Measurements from ENCODE around the gene JPH3. TPM values are rescaled to one million over a fixed set of nuclear protein-coding genes. Genes with fewer than 3 reads are reported as not detected.

JPH3 gene
- total and polyA plus RNA-seq, 3 donors from 2014 or later: 3.2 to 8.7 (median 8.3) TPM

- no peaks in the 10 kb centered on the region for H3K27me3 ChIP-seq
- TF ChIP-seq POLR2A (IDR thresholded peaks at IDR 0.05) (no peak), CTCF (IDR thresholded peaks at IDR 0.05) (no peak)
- no peaks in the 10 kb centered on the region for H3K9me3 ChIP-seq
- H3K4me3 ChIP-seq: peak overlapping the region; percentile 36 to 39
- DNase-seq: no peak
- no peaks in the 10 kb centered on the region for H3K4me1 ChIP-seq
- no peaks in the 10 kb centered on the region for H3K36me3 ChIP-seq (ENCODE audit: low read depth, missing control alignments)
- 0 to 1% methylated on average over 14 to 78 of the region's 97 CpGs for WGBS, 2 donors
- intact Hi-C loops (cut with DNase I; ENCODE audit: low total_unique reads): no loop called here
- H3K27ac ChIP-seq: no peak overlapping the region
Measured at GRCh38 chr16:87602821-87603683, 744 bp downstream of the JPH3 start.

- Histone ChIP-seq H3K4me3 (peak overlapping the region in 1 of 2 donors; percentile 39), H3K4me1 (no peaks in the 10 kb centered on the region), H3K27me3 (no peaks in the 10 kb centered on the region), H3K36me3 (ENCODE audit: low read depth, missing control alignments) (no peaks in the 10 kb centered on the region), H3K9me3 (no peaks in the 10 kb centered on the region), H3K27ac (no peak overlapping the region)
- 7 to 9% methylated on average over 15 to 44 of the region's 44 CpGs for WGBS, 2 donors
- intact Hi-C loops (cut with DNase I; ENCODE audit: low total_unique reads): no loop called here
- TF ChIP-seq CTCF (IDR thresholded peaks at IDR 0.05) (no peak), POLR2A (IDR thresholded peaks at IDR 0.05) (no peak)
- DNase-seq: no peak
Measured at GRCh38 chr16:87603684-87604633, 1.7 kb downstream of the JPH3 start.

- Histone ChIP-seq H3K4me1 (no peaks in the 10 kb centered on the region), H3K27me3 (no peaks in the 10 kb centered on the region), H3K27ac (no peak overlapping the region), H3K36me3 (ENCODE audit: low read depth, missing control alignments) (no peaks in the 10 kb centered on the region), H3K9me3 (no peaks in the 10 kb centered on the region), H3K4me3 (no peak overlapping the region)
- no peak for TF ChIP-seq POLR2A (IDR thresholded peaks at IDR 0.05)
- TF ChIP-seq CTCF (IDR thresholded peaks at IDR 0.05): no peak
- 50 to 62% methylated on average over 12 to 22 of the region's 22 CpGs for WGBS, 2 donors
- intact Hi-C loops (cut with DNase I; ENCODE audit: low total_unique reads): no loop called here
- no peak for DNase-seq
Measured at GRCh38 chr16:87604634-87605111, 2.4 kb downstream of the JPH3 start.

- Histone ChIP-seq H3K36me3 (ENCODE audit: low read depth, missing control alignments) (no peaks in the 10 kb centered on the region), H3K4me3 (no peak overlapping the region), H3K9me3 (no peaks in the 10 kb centered on the region), H3K4me1 (no peaks in the 10 kb centered on the region), H3K27me3 (no peaks in the 10 kb centered on the region), H3K27ac (no peak overlapping the region)
- no peak for DNase-seq
- TF ChIP-seq CTCF (IDR thresholded peaks at IDR 0.05): no peak
- no peak for TF ChIP-seq POLR2A (IDR thresholded peaks at IDR 0.05)
- WGBS, 2 donors: 85 to 88% methylated on average over 19 of the region's 19 CpGs
- intact Hi-C loops (cut with DNase I; ENCODE audit: low total_unique reads): no loop called here
Measured at GRCh38 chr16:87607223-87607622, 4.9 kb downstream of the JPH3 start.

Data from testis (tissue), 3 donors.